PC-9 (cell line): Measurements from ENCODE around the gene HPCAL4. TPM values are rescaled to one million over a fixed set of nuclear protein-coding genes. Genes with fewer than 3 reads are reported as not detected.

Experiments used
- BruUV-seq: library from RNA; stranded (reverse); fragments of 400-500 nt; replicated peaks from 2 replicates; lab custom pipeline; 2021; lab: Mats Ljungman, UMichigan
- CTCF ChIA-PET: fragments of 300-600 bp; sonication (Branson Sonifier 250); formaldehyde crosslinking; loops from one replicate; lab custom pipeline; 2022; ENCODE audit warnings: antibody characterized with exemption; lab: Charles Lee
- POLR2A ChIA-PET: fragments of 300-600 bp; sonication (Branson Sonifier 250); formaldehyde crosslinking; loops from one replicate; lab custom pipeline; 2022; ENCODE audit warnings: antibody characterized with exemption; ENCODE audit not compliant: unreplicated experiment; lab: Charles Lee
- DNase-seq, 2 experiments: peaks; one replicate each; pipeline versions ENCODE4 v3.0.0 to v3.0.0-alpha.2; 2015 to 2022; ENCODE audit warnings: mixed read lengths in 1 of 2
- H2AFZ ChIP-seq: fragments of 200-600 bp; sonication (generic); 2 replicates; pipeline ENCODE4 v1.8.1; 2017; ENCODE audit warnings: antibody characterized with exemption
- H3F3A ChIP-seq: fragments of 200-600 bp; sonication (generic); 2 replicates; pipeline ENCODE4 v1.8.1; 2017; ENCODE audit warnings: antibody characterized with exemption, mild to moderate bottlenecking, low read depth; ENCODE audit not compliant: insufficient read depth
- H3K27ac ChIP-seq: fragments of 200-600 bp; sonication (generic); 2 replicates; pipeline ENCODE4 v1.6.1; 2016; ENCODE audit warnings: mixed run types
- H3K27me3 ChIP-seq: fragments of 200-600 bp; sonication (generic); 2 replicates; pipeline ENCODE4 v1.6.1; 2016; ENCODE audit warnings: low read depth, mixed run types; ENCODE audit not compliant: insufficient read depth
- H3K36me3 ChIP-seq: fragments of 200-600 bp; sonication (generic); 2 replicates; pipeline ENCODE4 v1.6.1; 2016; ENCODE audit warnings: low read depth, mixed run types
- H3K4me1 ChIP-seq: fragments of 200-600 bp; sonication (generic); replicated peaks from 2 replicates; pipeline ENCODE4 v1.6.1; 2016; ENCODE audit warnings: mixed run types; ENCODE audit not compliant: insufficient read depth
- H3K4me2 ChIP-seq: fragments of 200-600 bp; sonication (generic); 2 replicates; pipeline ENCODE4 v1.6.1; 2017; ENCODE audit warnings: mixed run types
- H3K4me3 ChIP-seq: fragments of 200-600 bp; sonication (generic); 2 replicates; pipeline ENCODE4 v1.6.1; 2016; ENCODE audit warnings: mixed run types
- H3K79me2 ChIP-seq: fragments of 200-600 bp; sonication (generic); 2 replicates; pipeline ENCODE4 v1.6.1; 2017; ENCODE audit warnings: low read depth, mixed run types
- H3K9me2 ChIP-seq: fragments of 200-600 bp; sonication (generic); 2 replicates; pipeline ENCODE4 v1.8.1; 2017; ENCODE audit warnings: mild to moderate bottlenecking; ENCODE audit not compliant: insufficient read depth
- H3K9me3 ChIP-seq: fragments of 200-600 bp; sonication (generic); 2 replicates; pipeline ENCODE4 v1.8.1; 2016; ENCODE audit warnings: low read depth; ENCODE audit not compliant: insufficient read depth
- H4K20me1 ChIP-seq: fragments of 200-600 bp; sonication (generic); 2 replicates; pipeline ENCODE4 v1.8.1; 2017; ENCODE audit not compliant: insufficient read depth
- EZH2 ChIP-seq: fragments of 200-600 bp; sonication (generic); IDR thresholded peaks from 2 replicates; pipeline ENCODE4 v1.8.0; 2017; ENCODE audit warnings: antibody characterized with exemption, low read depth
- intact Hi-C: fragments of 100-400 bp; cut with micrococcal nuclease; formaldehyde crosslinking; loops from one replicate; pipeline ENCODE4 v1.10.0; 2022; ENCODE audit not compliant: unreplicated experiment
- total RNA-seq: library from RNA; stranded (reverse); gene quantifications from 2 replicates; pipeline ENCODE4 v1.2.3, GENCODE V29; 2021
- TF ChIP-seq, protein P1 (sequence below): fragments of 200-600 bp; sonication (generic); conservative IDR thresholded peaks from 2 replicates; pipeline ENCODE4 v1.6.1; 2017; ENCODE audit warnings: mixed run types, antibody characterized with exemption, mild to moderate bottlenecking, moderate library complexity

The HPCAL4 gene
- total RNA-seq, 1 experiment from 2014 or later = 0.07 TPM

DNA sequence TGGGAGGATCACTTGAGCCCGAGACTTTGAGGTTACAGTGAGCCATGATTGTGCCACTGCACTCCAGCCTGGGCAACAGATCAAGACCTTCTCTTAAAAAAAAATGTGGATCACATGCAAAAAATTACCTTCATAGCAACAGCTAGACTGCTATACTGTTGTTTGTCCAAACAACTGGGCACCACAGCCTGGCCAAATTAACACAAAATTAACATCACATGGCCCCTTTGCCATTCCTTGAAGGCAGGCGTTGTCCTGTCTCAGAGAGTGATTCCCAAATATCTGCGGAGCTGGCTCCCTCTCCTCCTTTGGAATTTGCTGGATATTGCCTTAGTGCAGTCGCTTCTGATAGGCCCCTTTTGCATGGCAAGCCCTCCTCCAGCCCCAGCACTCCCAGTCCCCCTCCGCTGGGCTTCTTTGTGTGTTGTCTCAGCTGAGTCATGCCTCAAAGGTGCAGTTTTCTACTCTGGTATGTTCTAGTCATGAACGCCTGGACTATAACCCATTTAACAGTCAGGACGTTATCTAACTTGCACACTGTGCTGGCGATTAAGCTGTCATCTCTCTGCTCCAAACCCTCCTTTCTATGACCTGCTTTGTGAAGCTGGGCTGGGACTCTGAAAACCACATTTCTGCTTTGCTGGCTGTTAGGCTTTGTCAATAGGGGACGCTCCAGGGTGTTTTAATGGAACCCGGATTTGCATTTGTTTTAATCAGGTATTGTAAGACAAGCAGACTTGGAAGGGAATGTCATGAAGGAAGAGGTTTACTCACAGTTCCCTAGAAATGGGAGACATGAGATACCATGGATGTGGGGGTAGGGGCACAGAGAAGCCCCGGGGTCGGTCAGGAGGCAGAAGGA, 20.1 kb upstream of the HPCAL4 start:
- intact Hi-C loops = no loop called here
- DNase-seq = no peak
- Histone ChIP-seq H3K4me2 (no peak overlapping the region), H3K27me3 (peaks cover 7% of the 10 kb centered on the region; the same call in 1 of the 2 replicates), H3K36me3 (no peaks in the 10 kb centered on the region), H3K79me2 (no peaks in the 10 kb centered on the region), H3K9me3 (no peaks in the 10 kb centered on the region), H3K27ac (no peak overlapping the region), H3K4me1 (no peaks in the 10 kb centered on the region), H3K4me3 (no peak overlapping the region), H4K20me1 (no peaks in the 10 kb centered on the region), H3F3A (no peaks in the 10 kb centered on the region), H2AFZ (no peak overlapping the region), H3K9me2 (no peaks in the 10 kb centered on the region)
- no TSS peak for BruUV-seq
- ChIA-PET CTCF (interaction anchor here (0.6 kb wide), 1 partner anchor 415 kb away, joined by 8 read pairs; no protein-coding TSS in a partner anchor), POLR2A (no interaction called here)
- no peak for TF ChIP-seq EZH2
- TF ChIP-seq, protein P1, sequence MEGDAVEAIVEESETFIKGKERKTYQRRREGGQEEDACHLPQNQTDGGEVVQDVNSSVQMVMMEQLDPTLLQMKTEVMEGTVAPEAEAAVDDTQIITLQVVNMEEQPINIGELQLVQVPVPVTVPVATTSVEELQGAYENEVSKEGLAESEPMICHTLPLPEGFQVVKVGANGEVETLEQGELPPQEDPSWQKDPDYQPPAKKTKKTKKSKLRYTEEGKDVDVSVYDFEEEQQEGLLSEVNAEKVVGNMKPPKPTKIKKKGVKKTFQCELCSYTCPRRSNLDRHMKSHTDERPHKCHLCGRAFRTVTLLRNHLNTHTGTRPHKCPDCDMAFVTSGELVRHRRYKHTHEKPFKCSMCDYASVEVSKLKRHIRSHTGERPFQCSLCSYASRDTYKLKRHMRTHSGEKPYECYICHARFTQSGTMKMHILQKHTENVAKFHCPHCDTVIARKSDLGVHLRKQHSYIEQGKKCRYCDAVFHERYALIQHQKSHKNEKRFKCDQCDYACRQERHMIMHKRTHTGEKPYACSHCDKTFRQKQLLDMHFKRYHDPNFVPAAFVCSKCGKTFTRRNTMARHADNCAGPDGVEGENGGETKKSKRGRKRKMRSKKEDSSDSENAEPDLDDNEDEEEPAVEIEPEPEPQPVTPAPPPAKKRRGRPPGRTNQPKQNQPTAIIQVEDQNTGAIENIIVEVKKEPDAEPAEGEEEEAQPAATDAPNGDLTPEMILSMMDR = no peak

DNA sequence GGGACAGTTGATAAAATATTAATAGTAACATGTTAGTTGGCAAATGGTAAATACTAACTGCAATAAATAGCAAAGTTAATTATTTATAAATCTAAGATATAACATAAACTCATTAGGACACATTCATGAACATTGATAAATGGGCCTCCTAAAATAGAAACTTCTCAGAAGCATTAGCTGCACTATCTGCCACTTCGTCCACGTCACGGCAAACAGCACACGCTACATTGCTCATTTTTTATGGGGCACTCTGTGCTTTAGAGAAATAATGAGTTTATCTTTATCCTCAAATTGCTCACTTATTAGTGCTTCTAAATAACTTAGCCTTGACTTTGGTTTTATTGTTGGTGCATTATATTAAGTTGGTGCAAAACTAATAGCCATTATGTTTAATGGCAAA, 16.3 kb upstream of the HPCAL4 start:
- TF ChIP-seq EZH2 = no peak
- TF ChIP-seq, protein P1 = no peak
- H3K4me1 ChIP-seq = no peaks in the 10 kb centered on the region
- no peak overlapping the region for H3K27ac ChIP-seq
- intact Hi-C loops = no loop called here
- DNase-seq = no peak
- no peak overlapping the region for H3K4me3 ChIP-seq
- ChIA-PET POLR2A (no interaction called here), CTCF (no interaction called here)
- BruUV-seq = no TSS peak
- no peaks in the 10 kb centered on the region for H3K9me3 ChIP-seq
- H3K79me2 ChIP-seq = no peaks in the 10 kb centered on the region
- no peaks in the 10 kb centered on the region for H3K27me3 ChIP-seq
- no peaks in the 10 kb centered on the region for H3F3A ChIP-seq
- no peak overlapping the region for H3K4me2 ChIP-seq
- no peaks in the 10 kb centered on the region for H3K36me3 ChIP-seq
- no peaks in the 10 kb centered on the region for H4K20me1 ChIP-seq
- H2AFZ ChIP-seq = no peak overlapping the region
- no peaks in the 10 kb centered on the region for H3K9me2 ChIP-seq

GRCh38 chr1:39704757-39705156, 13.5 kb upstream of the HPCAL4 start:
- Histone ChIP-seq H3K4me1 (no peaks in the 10 kb centered on the region), H3K4me2 (no peak overlapping the region), H3K27ac (no peak overlapping the region), H4K20me1 (no peaks in the 10 kb centered on the region), H3K79me2 (no peaks in the 10 kb centered on the region), H3K36me3 (no peaks in the 10 kb centered on the region), H3K4me3 (no peak overlapping the region), H3K9me3 (no peaks in the 10 kb centered on the region), H3F3A (no peaks in the 10 kb centered on the region), H2AFZ (no peak overlapping the region), H3K27me3 (no peaks in the 10 kb centered on the region), H3K9me2 (no peaks in the 10 kb centered on the region)
- ChIA-PET CTCF (no interaction called here), POLR2A (no interaction called here)
- TF ChIP-seq EZH2 = no peak
- TF ChIP-seq, protein P1 = no peak
- no TSS peak for BruUV-seq
- intact Hi-C loops = no loop called here
- no peak for DNase-seq
